Left ventricle myocardium inferior (tissue), 1 donor: ENCODE data around the gene MXI1. TPM values are rescaled to one million over a fixed set of nuclear protein-coding genes. Genes with fewer than 3 reads are reported as not detected.

Experiments
- DNase-seq: peaks from one replicate; pipeline ENCODE4 v3.0.0-alpha.2; 2020
- H3K27ac ChIP-seq: fragments of 200-600 bp; replicated peaks from 2 replicates; pipeline ENCODE4 v1.8.0; 2021
- H3K27me3 ChIP-seq: fragments of 200-600 bp; 2 replicates; pipeline ENCODE4 v1.8.0; 2021; ENCODE audit warnings: low read depth
- H3K36me3 ChIP-seq: fragments of 200-600 bp; 2 replicates; pipeline ENCODE4 v1.8.0; 2021
- H3K4me1 ChIP-seq: fragments of 200-600 bp; 2 replicates; pipeline ENCODE4 v1.8.0; 2021
- H3K4me3 ChIP-seq: fragments of 200-600 bp; 2 replicates; pipeline ENCODE4 v1.8.0; 2021; ENCODE audit warnings: mild to moderate bottlenecking, moderate library complexity
- H3K9me3 ChIP-seq: fragments of 200-600 bp; replicated peaks from 2 replicates; pipeline ENCODE4 v1.8.0; 2021
- CTCF ChIP-seq: fragments of 200-600 bp; IDR thresholded peaks from 2 replicates; pipeline ENCODE4 v1.8.0; 2021; ENCODE audit warnings: antibody characterized with exemption, mild to moderate bottlenecking, borderline replicate concordance
- intact Hi-C: fragments of 100-400 bp; cut with micrococcal nuclease; formaldehyde crosslinking; loops from one replicate; pipeline ENCODE4 v1.11.0; 2022
- total RNA-seq: library from RNA; stranded (reverse); fragmentation: NEBNext Ultra II Directional; extraction: Animal tissue kit (Norgen Biotek cat#: 25700); gene quantifications from one replicate; pipeline ENCODE4 v1.2.1, GENCODE V29; 2021
- donor health status: DM: no; HTN: yes; CAD: no; lungs with severe emphysema.

MXI1 gene
- total RNA-seq, 1 donor from 2014 or later: 60.0 TPM

DNA sequence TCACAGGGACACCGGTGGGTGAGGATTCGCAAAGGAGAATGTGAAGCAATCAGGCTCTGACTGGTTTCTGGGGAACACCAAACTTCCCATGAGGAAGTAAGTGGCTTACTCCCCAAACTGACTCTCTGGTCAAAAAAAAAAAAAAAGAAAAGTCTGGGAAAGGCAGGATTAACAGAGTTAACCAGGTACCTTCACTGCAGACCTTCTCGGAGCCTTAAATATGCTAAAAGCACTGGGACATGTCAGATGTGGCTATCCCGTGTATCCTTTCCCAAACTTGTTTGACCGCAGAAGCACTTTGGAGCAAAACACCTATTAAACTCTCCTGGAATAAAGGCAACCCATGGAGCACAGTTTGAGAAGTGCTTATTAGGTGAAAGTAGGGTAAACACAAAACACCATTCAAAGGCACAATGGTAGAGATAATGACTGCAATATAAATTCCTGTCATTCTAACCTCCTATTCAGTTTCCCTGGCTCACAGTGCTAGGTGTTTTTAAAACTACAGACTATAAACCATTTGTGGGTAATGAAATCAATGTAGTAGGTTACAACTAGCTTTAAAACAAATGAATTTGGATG, 44.1 kb upstream of the MXI1 start:
- Histone ChIP-seq H3K4me3 (no peak overlapping the region), H3K9me3 (no peaks in the 10 kb centered on the region), H3K4me1 (peaks cover 13% of the 10 kb centered on the region), H3K27ac (no peak overlapping the region), H3K27me3 (peaks cover 23% of the 10 kb centered on the region), H3K36me3 (no peaks in the 10 kb centered on the region)
- DNase-seq: no peak
- intact Hi-C loops: no loop called here
- TF ChIP-seq CTCF: no peak

GRCh38 chr10:110163841-110164240, 43.6 kb upstream of the MXI1 start:
- Histone ChIP-seq H3K4me1 (peaks cover 19% of the 10 kb centered on the region), H3K36me3 (no peaks in the 10 kb centered on the region), H3K27me3 (peaks cover 29% of the 10 kb centered on the region), H3K4me3 (no peak overlapping the region), H3K27ac (no peak overlapping the region), H3K9me3 (no peaks in the 10 kb centered on the region)
- intact Hi-C loops: no loop called here
- no peak for TF ChIP-seq CTCF
- DNase-seq: no peak

DNA sequence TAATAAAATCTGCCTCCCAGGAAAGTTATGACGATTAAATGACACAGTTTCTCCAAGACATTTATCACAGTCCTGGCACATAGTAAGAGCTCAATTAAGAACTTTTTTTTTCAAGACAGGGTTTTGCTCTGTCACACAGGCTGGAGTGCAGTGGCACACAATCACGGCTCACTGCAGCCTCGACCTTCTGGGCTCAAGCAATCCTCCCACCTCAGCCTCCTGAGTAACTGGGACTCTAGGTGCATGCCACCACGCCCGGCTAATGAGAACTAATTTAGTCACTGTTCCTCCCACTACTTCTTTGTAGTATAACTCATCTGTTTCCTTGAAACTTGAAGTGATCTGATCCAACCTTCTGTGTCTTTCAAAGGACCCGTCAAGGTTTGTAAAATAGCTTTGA, 42.2 kb upstream of the MXI1 start:
- H3K27ac ChIP-seq: no peak overlapping the region
- DNase-seq: no peak
- H3K9me3 ChIP-seq: no peaks in the 10 kb centered on the region
- no peaks in the 10 kb centered on the region for H3K36me3 ChIP-seq
- TF ChIP-seq CTCF: no peak
- H3K27me3 ChIP-seq: peaks cover 37% of the 10 kb centered on the region
- peaks cover 32% of the 10 kb centered on the region for H3K4me1 ChIP-seq
- no peak overlapping the region for H3K4me3 ChIP-seq
- intact Hi-C loops: no loop called here

- H3K4me3 ChIP-seq: no peak overlapping the region
- H3K27ac ChIP-seq: no peak overlapping the region
- H3K4me1 ChIP-seq: peaks cover 39% of the 10 kb centered on the region
- DNase-seq: no peak
- no peaks in the 10 kb centered on the region for H3K9me3 ChIP-seq
- intact Hi-C loops: no loop called here
- TF ChIP-seq CTCF: no peak
- no peaks in the 10 kb centered on the region for H3K36me3 ChIP-seq
- H3K27me3 ChIP-seq: peaks cover 37% of the 10 kb centered on the region
These were observed 40.3 kb upstream of the MXI1 start for GRCh38 chr10:110167149-110167548.

- Histone ChIP-seq H3K27me3 (peaks cover 37% of the 10 kb centered on the region), H3K36me3 (no peaks in the 10 kb centered on the region), H3K9me3 (no peaks in the 10 kb centered on the region), H3K4me3 (peak overlapping the region; percentile 31), H3K27ac (peak overlapping the region; percentile 82), H3K4me1 (peaks cover 32% of the 10 kb centered on the region)
- intact Hi-C loops: no loop called here
- no peak for TF ChIP-seq CTCF
- DNase-seq: no peak
These were observed 38.6 kb upstream of the MXI1 start for GRCh38 chr10:110168601-110169481.
